ENCODE measurements around the gene PHACTR4. TPM values are rescaled to one million over a fixed set of nuclear protein-coding genes. Genes with fewer than 3 reads are reported as not detected.

Gene PHACTR4
- total and polyA plus RNA-seq, 2 of the 13 experiments (the other 11 are each of a cell fraction or from before 2014, with no cell fraction given) = 13.9 to 17.1 TPM

- FAIRE-seq = no peak
- H3K27me3 ChIP-seq (ENCODE audit: control insufficient read depth in 1 of 2, insufficient read depth in 2 of 2, low read length in 2 of 2) = no peaks in the 10 kb centered on the region
- intact Hi-C loops (cut with micrococcal nuclease; ENCODE audit: unreplicated experiment) = no loop called here
- 80% methylated on average over 10 of the region's 10 CpGs for WGBS (ENCODE audit: low lambda C conversion rate)
- ATAC-seq = no peak
- H3K79me2 ChIP-seq (ENCODE audit: insufficient read depth, low read length) = no peaks in the 10 kb centered on the region
- no peak overlapping the region for H3K27ac ChIP-seq (ENCODE audit: extremely low read length, insufficient read depth, low read length)
- no peak overlapping the region for H3K9ac ChIP-seq (ENCODE audit: insufficient read depth, low read depth, low read length)
- BruUV-seq (replicated peaks) = no TSS peak
- no peak for DNase-seq (ENCODE audit: low spot score)
- H2AFZ ChIP-seq (ENCODE audit: low read length) = no peak overlapping the region
- H3K36me3 ChIP-seq (replicated peaks in 1 of 2; ENCODE audit: control insufficient read depth in 1 of 2, insufficient read depth in 2 of 2, low read length in 2 of 2) = peaks cover 3 to 9% of the 10 kb centered on the region in 2 experiments; a peak in 4 of 5 replicates
- no peaks in the 10 kb centered on the region for H3K4me1 ChIP-seq (ENCODE audit: insufficient read depth, low read length)
- H4K20me1 ChIP-seq (ENCODE audit: insufficient read depth, low read length) = no peaks in the 10 kb centered on the region
- TF ChIP-seq ARHGAP35 (CRISPR knock-in tag; IDR thresholded peaks at IDR 0.05; ENCODE audit: borderline replicate concordance) (no peak), CBFB (CRISPR knock-in tag; IDR thresholded peaks at IDR 0.05) (no peak), PATZ1 (CRISPR knock-in tag; IDR thresholded peaks at IDR 0.05) (no peak)
- ChIA-PET POLR2A (interaction anchor here (0.6 to 2.9 kb wide), 2 partner anchors 11 to 660 kb away, joined by 3 to 11 read pairs; partner anchors contain the start of gene MED18), CTCF (ENCODE audit: low intra/inter-chr PET ratio, low total read pairs) (no interaction called here)
- in situ Hi-C loops (cut with HindIII; ENCODE audit: extremely low pct_ligation_motif_present, low pct_unique_long_range_greater_than_20kb) = no loop called here
- no peak overlapping the region for H3K4me2 ChIP-seq (ENCODE audit: low read depth, low read length)
- no peak overlapping the region for H3K4me3 ChIP-seq (replicated peaks in 1 of 3; ENCODE audit: insufficient read depth in 1 of 3, low read depth in 2 of 3, low read length in 3 of 3)
- H3K9me3 ChIP-seq (ENCODE audit: low read length) = no peaks in the 10 kb centered on the region
Observed at GRCh38 chr1:28339551-28339950, 30.0 kb upstream of the PHACTR4 start.

GRCh38 chr1:28340221-28340974 lies 29.1 kb upstream of the PHACTR4 start:
- WGBS (ENCODE audit: low lambda C conversion rate) = 80% methylated on average over 4 of the region's 4 CpGs
- no peaks in the 10 kb centered on the region for H4K20me1 ChIP-seq (ENCODE audit: insufficient read depth, low read length)
- FAIRE-seq (no peak), DNase-seq (ENCODE audit: low spot score) (no peak), ATAC-seq (no peak)
- in situ Hi-C loops (cut with HindIII; ENCODE audit: extremely low pct_ligation_motif_present, low pct_unique_long_range_greater_than_20kb) = no loop called here
- no peaks in the 10 kb centered on the region for H3K27me3 ChIP-seq (ENCODE audit: control insufficient read depth in 1 of 2, insufficient read depth in 2 of 2, low read length in 2 of 2)
- peaks cover 2 to 4% of the 10 kb centered on the region in 2 experiments; a peak in 2 of 5 replicates for H3K36me3 ChIP-seq (replicated peaks in 1 of 2; ENCODE audit: control insufficient read depth in 1 of 2, insufficient read depth in 2 of 2, low read length in 2 of 2)
- no peak overlapping the region for H3K9ac ChIP-seq (ENCODE audit: insufficient read depth, low read depth, low read length)
- H2AFZ ChIP-seq (ENCODE audit: low read length) = no peak overlapping the region
- intact Hi-C loops (cut with micrococcal nuclease; ENCODE audit: unreplicated experiment) = no loop called here
- no peak overlapping the region for H3K27ac ChIP-seq (ENCODE audit: extremely low read length, insufficient read depth, low read length)
- H3K4me1 ChIP-seq (ENCODE audit: insufficient read depth, low read length) = no peaks in the 10 kb centered on the region
- H3K4me2 ChIP-seq (ENCODE audit: low read depth, low read length) = no peak overlapping the region
- TF ChIP-seq AHR (CRISPR knock-in tag; IDR thresholded peaks at IDR 0.05) (no peak), ZNF367 (CRISPR knock-in tag; IDR thresholded peaks at IDR 0.05; ENCODE audit: borderline replicate concordance) (no peak), GPN1 (CRISPR knock-in tag; IDR thresholded peaks at IDR 0.05; ENCODE audit: borderline replicate concordance) (no peak), GABPA (IDR thresholded peaks at IDR 0.05; ENCODE audit: low read depth, low read length) (no peak), GABPA (CRISPR knock-in tag; IDR thresholded peaks at IDR 0.05; ENCODE audit: low read depth) (no peak), ATF7 (IDR thresholded peaks at IDR 0.05) (peak; percentile 70), ATF7 (CRISPR knock-in tag; IDR thresholded peaks at IDR 0.05) (no peak), ZNF781 (CRISPR knock-in tag; IDR thresholded peaks at IDR 0.05; ENCODE audit: borderline replicate concordance, not compliant biosample characterization) (no peak), ZNF296 (CRISPR knock-in tag; conservative IDR thresholded peaks at IDR 0.05) (no peak)
- BruUV-seq (replicated peaks) = no TSS peak
- H3K9me3 ChIP-seq (ENCODE audit: low read length) = no peaks in the 10 kb centered on the region
- H3K4me3 ChIP-seq (replicated peaks in 1 of 3; ENCODE audit: insufficient read depth in 1 of 3, low read depth in 2 of 3, low read length in 3 of 3) = no peak overlapping the region
- no peaks in the 10 kb centered on the region for H3K79me2 ChIP-seq (ENCODE audit: insufficient read depth, low read length)
- ChIA-PET CTCF (ENCODE audit: low intra/inter-chr PET ratio, low total read pairs) (no interaction called here), POLR2A (interaction anchor here (1.0 to 2.9 kb wide), 3 partner anchors 11 to 396 kb away, joined by 3 to 11 read pairs (median 3); partner anchors contain the start of genes MED18 and YTHDF2)
